ENCODE results near the gene DOCK1.

The DOCK1 gene

DNA sequence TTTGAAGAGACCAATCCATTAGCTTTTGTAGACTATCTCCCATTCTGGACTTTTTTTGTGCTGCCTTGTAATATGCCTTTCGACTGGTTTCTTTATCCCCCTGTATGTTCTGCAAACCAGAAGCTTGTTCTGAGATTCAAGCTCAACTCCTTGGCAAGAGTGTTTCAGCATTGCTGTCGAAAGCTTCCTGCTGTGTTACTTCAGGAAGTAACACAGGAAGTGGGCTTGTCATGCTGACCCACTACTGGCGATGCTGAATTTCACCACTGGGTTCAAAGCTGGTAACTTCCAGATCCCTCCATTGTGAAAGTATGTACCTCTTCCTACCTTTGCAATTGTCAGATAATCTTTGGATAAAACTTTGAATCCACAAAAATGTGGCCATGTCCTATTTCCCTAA, 349.0 kb downstream of the DOCK1 start:
- H3K27me3 ChIP-seq (replicated peaks; ENCODE audit: control insufficient read depth, insufficient read depth, low read length, poor library complexity, severe bottlenecking), result no peaks in the 10 kb centered on the region
- H3K4me3 ChIP-seq (ENCODE audit: insufficient read depth, low read depth, low read length, poor library complexity, severe bottlenecking), result no peak overlapping the region
- DNase-seq, result no peak
- no peaks in the 10 kb centered on the region for H3K4me1 ChIP-seq (ENCODE audit: control insufficient read depth, insufficient read depth, low read length, poor library complexity, severe bottlenecking)
- no peaks in the 10 kb centered on the region for H3K36me3 ChIP-seq (ENCODE audit: control insufficient read depth, insufficient read depth, low read length)
- H3K27ac ChIP-seq (ENCODE audit: insufficient read depth, low read length, poor library complexity, severe bottlenecking), result no peak overlapping the region
- H3K9me3 ChIP-seq (ENCODE audit: control insufficient read depth, low read length), result no peaks in the 10 kb centered on the region

DNA sequence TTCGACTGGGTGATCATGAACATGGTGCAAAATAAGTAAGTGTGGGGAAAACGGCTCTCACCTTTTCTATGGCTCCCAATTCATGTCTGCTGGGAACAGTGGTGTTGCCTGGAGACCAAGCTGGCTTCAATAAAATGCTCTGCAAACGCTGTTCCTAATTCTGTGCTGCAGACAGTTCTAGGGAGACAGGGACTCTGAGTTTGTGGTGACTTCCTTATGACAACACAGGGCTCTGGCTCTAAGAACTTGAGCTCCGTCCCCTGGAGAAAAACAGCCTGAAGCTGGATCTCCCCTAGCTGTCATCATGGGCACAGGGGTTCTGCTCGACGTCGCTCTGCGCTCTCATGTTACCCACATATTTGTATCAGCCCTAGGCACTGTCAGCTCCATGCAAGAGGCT, 352.2 kb downstream of the DOCK1 start:
- H3K9me3 ChIP-seq (ENCODE audit: control insufficient read depth, low read length), result no peaks in the 10 kb centered on the region

DNA sequence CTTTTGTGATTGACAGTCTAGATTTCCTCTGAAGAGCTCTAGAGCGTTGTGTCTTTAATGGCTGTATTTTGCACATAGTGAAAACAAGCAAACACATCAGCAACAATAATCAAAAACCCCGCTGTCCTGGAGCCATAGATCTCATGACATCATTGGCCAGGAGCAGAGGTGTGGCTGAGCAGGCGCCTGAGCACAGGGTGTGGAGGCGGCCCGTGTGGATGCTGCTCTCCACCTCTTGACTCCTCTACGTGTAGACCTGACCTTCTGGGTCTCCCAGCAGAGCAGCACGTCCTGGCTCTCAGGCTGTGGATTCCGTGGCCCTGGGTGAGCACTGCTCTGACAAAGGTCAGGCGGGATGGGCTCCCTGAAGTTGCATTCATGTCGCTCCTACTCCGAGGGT, 354.1 kb downstream of the DOCK1 start:
- Histone ChIP-seq H3K27ac (ENCODE audit: insufficient read depth, low read length, poor library complexity, severe bottlenecking) (no peak overlapping the region), H3K4me3 (ENCODE audit: insufficient read depth, low read depth, low read length, poor library complexity, severe bottlenecking) (no peak overlapping the region), H3K9me3 (ENCODE audit: control insufficient read depth, low read length) (no peaks in the 10 kb centered on the region), H3K4me1 (ENCODE audit: control insufficient read depth, insufficient read depth, low read length, poor library complexity, severe bottlenecking) (no peaks in the 10 kb centered on the region), H3K27me3 (replicated peaks; ENCODE audit: control insufficient read depth, insufficient read depth, low read length, poor library complexity, severe bottlenecking) (no peaks in the 10 kb centered on the region), H3K36me3 (ENCODE audit: control insufficient read depth, insufficient read depth, low read length) (no peaks in the 10 kb centered on the region)
- no peak for DNase-seq

More for the DNA sequence above, 352.2 kb downstream of the DOCK1 start:
- DNase-seq, result no peak
- Histone ChIP-seq H3K4me3 (ENCODE audit: insufficient read depth, low read depth, low read length, poor library complexity, severe bottlenecking) (no peak overlapping the region), H3K27me3 (replicated peaks; ENCODE audit: control insufficient read depth, insufficient read depth, low read length, poor library complexity, severe bottlenecking) (no peaks in the 10 kb centered on the region), H3K27ac (ENCODE audit: insufficient read depth, low read length, poor library complexity, severe bottlenecking) (no peak overlapping the region), H3K4me1 (ENCODE audit: control insufficient read depth, insufficient read depth, low read length, poor library complexity, severe bottlenecking) (no peaks in the 10 kb centered on the region), H3K36me3 (ENCODE audit: control insufficient read depth, insufficient read depth, low read length) (no peaks in the 10 kb centered on the region)

DNA sequence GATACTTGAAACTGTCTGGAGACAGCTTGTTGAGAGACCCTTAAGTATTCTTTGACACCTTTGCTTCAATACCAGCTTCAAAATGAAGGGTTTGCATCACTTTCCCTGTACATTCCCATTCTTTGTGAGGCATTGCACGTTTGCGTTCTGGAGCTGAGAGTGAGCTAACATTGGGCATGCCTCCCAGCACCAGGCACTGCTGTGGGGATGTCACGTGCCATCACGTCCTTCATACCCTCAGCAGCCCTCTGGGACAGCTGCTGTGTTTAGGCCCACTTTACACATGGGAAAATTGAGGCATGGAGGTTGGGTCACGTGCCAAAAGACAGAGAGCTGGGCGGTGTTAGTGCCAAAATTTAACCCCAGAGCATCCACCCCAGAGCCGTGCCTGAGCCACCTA, 357.4 kb downstream of the DOCK1 start:
- Histone ChIP-seq H3K27ac (ENCODE audit: insufficient read depth, low read length, poor library complexity, severe bottlenecking) (no peak overlapping the region), H3K9me3 (ENCODE audit: control insufficient read depth, low read length) (no peaks in the 10 kb centered on the region), H3K4me1 (ENCODE audit: control insufficient read depth, insufficient read depth, low read length, poor library complexity, severe bottlenecking) (no peaks in the 10 kb centered on the region), H3K4me3 (ENCODE audit: insufficient read depth, low read depth, low read length, poor library complexity, severe bottlenecking) (no peak overlapping the region), H3K27me3 (replicated peaks; ENCODE audit: control insufficient read depth, insufficient read depth, low read length, poor library complexity, severe bottlenecking) (no peaks in the 10 kb centered on the region), H3K36me3 (ENCODE audit: control insufficient read depth, insufficient read depth, low read length) (no peaks in the 10 kb centered on the region)
- DNase-seq, result no peak

DNA sequence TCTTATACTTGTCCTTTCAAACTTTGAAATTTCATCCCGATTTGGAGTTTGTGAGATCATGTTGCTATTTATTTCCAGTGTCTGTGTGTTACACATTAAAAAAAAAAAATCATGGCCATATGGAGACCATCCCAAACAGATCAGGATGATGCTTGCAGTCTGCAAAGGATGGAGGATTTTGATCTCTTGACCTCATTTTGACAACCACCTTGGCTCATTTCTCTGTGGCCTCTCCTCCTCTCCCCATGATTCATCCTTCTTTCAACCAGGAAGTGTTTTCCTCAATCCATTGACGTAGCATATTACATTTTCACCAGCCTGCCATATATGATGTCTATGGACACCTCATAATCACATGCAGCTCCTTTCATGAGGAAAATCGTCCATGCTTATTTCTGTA, 360.1 kb downstream of the DOCK1 start:
- H3K36me3 ChIP-seq (ENCODE audit: control insufficient read depth, insufficient read depth, low read length), result no peaks in the 10 kb centered on the region
- no peaks in the 10 kb centered on the region for H3K27me3 ChIP-seq (replicated peaks; ENCODE audit: control insufficient read depth, insufficient read depth, low read length, poor library complexity, severe bottlenecking)
- H3K9me3 ChIP-seq (ENCODE audit: control insufficient read depth, low read length), result no peaks in the 10 kb centered on the region
- H3K4me1 ChIP-seq (ENCODE audit: control insufficient read depth, insufficient read depth, low read length, poor library complexity, severe bottlenecking), result no peaks in the 10 kb centered on the region
- no peak for DNase-seq
- H3K4me3 ChIP-seq (ENCODE audit: insufficient read depth, low read depth, low read length, poor library complexity, severe bottlenecking), result no peak overlapping the region
- no peak overlapping the region for H3K27ac ChIP-seq (ENCODE audit: insufficient read depth, low read length, poor library complexity, severe bottlenecking)

DNA sequence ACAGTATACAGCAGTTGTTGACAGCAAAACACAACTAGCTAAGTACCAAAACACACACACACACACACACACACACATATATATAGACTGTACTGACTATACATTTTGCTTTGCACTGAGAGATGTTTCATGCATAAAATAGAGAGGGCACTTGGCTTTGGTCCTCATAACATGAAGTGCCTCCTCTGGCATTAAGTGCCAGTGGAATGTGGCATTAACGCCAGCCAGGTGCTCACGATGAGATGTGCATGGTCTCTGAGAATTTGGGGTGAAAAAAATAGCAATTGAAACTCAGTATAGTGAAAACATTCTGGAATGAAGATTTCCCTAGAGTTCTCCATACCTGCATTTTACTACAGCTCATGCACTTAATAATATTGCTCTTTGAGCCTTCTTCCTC, 361.2 kb downstream of the DOCK1 start:
- no peaks in the 10 kb centered on the region for H3K9me3 ChIP-seq (ENCODE audit: control insufficient read depth, low read length)
- H3K36me3 ChIP-seq (ENCODE audit: control insufficient read depth, insufficient read depth, low read length), result no peaks in the 10 kb centered on the region
- H3K4me1 ChIP-seq (ENCODE audit: control insufficient read depth, insufficient read depth, low read length, poor library complexity, severe bottlenecking), result no peaks in the 10 kb centered on the region
- H3K4me3 ChIP-seq (ENCODE audit: insufficient read depth, low read depth, low read length, poor library complexity, severe bottlenecking), result no peak overlapping the region
- no peak for DNase-seq
- H3K27me3 ChIP-seq (replicated peaks; ENCODE audit: control insufficient read depth, insufficient read depth, low read length, poor library complexity, severe bottlenecking), result no peaks in the 10 kb centered on the region
- H3K27ac ChIP-seq (ENCODE audit: insufficient read depth, low read length, poor library complexity, severe bottlenecking), result no peak overlapping the region

DNA sequence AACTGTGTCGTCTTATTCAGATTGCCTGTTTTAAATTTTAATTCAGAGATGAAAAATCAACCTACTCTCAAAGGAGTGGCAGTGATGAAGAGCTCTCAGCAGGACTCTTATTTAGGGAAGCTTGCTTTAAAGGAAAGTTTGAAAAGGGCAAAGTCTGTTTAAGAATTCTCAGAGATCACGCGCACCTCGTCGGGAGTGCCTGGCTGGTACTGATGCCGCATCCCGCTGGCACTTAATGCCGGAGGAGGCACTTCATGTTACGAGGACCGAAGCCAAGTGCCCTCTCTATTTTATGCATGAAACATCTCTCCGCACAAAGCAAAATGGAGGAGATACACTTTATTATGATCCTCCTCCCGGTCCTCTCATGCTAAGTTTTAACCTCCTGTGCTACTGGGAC, 362.2 kb downstream of the DOCK1 start:
- Histone ChIP-seq H3K27ac (ENCODE audit: insufficient read depth, low read length, poor library complexity, severe bottlenecking) (no peak overlapping the region), H3K4me3 (ENCODE audit: insufficient read depth, low read depth, low read length, poor library complexity, severe bottlenecking) (no peak overlapping the region), H3K36me3 (ENCODE audit: control insufficient read depth, insufficient read depth, low read length) (no peaks in the 10 kb centered on the region), H3K27me3 (replicated peaks; ENCODE audit: control insufficient read depth, insufficient read depth, low read length, poor library complexity, severe bottlenecking) (no peaks in the 10 kb centered on the region), H3K4me1 (ENCODE audit: control insufficient read depth, insufficient read depth, low read length, poor library complexity, severe bottlenecking) (no peaks in the 10 kb centered on the region), H3K9me3 (ENCODE audit: control insufficient read depth, low read length) (no peaks in the 10 kb centered on the region)
- DNase-seq, result no peak

DNA sequence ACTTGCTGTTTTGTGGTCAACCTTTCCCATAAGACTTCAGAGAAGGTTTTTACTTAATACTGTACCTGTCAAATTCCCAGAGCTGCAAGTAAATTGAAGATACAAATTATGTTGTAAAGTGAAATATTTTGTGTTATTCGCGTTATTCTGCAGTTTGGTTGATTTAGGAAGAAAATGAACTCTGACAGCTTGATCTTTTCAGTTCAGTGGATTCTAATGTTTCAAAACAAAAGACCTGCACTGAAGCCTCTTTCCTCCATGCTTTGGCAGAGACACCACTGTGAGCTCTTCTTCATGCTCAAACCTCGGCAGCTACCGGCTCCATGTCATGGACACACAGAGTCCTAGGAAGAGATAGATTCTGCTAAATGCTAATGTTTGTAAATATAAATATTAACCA, 366.8 kb downstream of the DOCK1 start:
- no peak overlapping the region for H3K4me3 ChIP-seq (ENCODE audit: insufficient read depth, low read depth, low read length, poor library complexity, severe bottlenecking)
- no peaks in the 10 kb centered on the region for H3K27me3 ChIP-seq (replicated peaks; ENCODE audit: control insufficient read depth, insufficient read depth, low read length, poor library complexity, severe bottlenecking)
- H3K9me3 ChIP-seq (ENCODE audit: control insufficient read depth, low read length), result no peaks in the 10 kb centered on the region
- H3K36me3 ChIP-seq (ENCODE audit: control insufficient read depth, insufficient read depth, low read length), result no peaks in the 10 kb centered on the region
- H3K4me1 ChIP-seq (ENCODE audit: control insufficient read depth, insufficient read depth, low read length, poor library complexity, severe bottlenecking), result no peaks in the 10 kb centered on the region
- H3K27ac ChIP-seq (ENCODE audit: insufficient read depth, low read length, poor library complexity, severe bottlenecking), result no peak overlapping the region
- no peak for DNase-seq

DNA sequence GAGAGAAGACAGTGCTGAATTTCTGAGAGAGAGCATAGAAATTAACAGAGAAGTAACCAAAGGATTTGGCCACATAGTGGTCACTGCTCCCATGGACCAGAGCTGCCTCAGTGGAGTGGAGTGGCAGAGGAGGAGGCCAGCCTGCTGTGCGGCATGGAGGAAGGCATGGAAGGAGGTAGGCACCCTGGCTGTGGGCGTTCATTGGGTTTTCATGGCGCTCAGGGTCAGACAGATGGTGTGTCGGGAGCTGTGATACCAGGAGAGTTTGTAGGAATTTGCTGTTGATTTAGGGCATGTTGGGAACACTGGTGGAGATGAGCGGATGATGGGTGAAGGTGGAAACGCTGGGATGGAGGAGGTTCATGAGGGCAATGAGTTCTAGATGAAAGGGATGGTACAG, 370.0 kb downstream of the DOCK1 start:
- Histone ChIP-seq H3K27ac (ENCODE audit: insufficient read depth, low read length, poor library complexity, severe bottlenecking) (no peak overlapping the region), H3K9me3 (ENCODE audit: control insufficient read depth, low read length) (no peaks in the 10 kb centered on the region), H3K36me3 (ENCODE audit: control insufficient read depth, insufficient read depth, low read length) (no peaks in the 10 kb centered on the region), H3K4me1 (ENCODE audit: control insufficient read depth, insufficient read depth, low read length, poor library complexity, severe bottlenecking) (no peaks in the 10 kb centered on the region), H3K27me3 (replicated peaks; ENCODE audit: control insufficient read depth, insufficient read depth, low read length, poor library complexity, severe bottlenecking) (no peaks in the 10 kb centered on the region), H3K4me3 (ENCODE audit: insufficient read depth, low read depth, low read length, poor library complexity, severe bottlenecking) (no peak overlapping the region)
- DNase-seq, result no peak

DNA sequence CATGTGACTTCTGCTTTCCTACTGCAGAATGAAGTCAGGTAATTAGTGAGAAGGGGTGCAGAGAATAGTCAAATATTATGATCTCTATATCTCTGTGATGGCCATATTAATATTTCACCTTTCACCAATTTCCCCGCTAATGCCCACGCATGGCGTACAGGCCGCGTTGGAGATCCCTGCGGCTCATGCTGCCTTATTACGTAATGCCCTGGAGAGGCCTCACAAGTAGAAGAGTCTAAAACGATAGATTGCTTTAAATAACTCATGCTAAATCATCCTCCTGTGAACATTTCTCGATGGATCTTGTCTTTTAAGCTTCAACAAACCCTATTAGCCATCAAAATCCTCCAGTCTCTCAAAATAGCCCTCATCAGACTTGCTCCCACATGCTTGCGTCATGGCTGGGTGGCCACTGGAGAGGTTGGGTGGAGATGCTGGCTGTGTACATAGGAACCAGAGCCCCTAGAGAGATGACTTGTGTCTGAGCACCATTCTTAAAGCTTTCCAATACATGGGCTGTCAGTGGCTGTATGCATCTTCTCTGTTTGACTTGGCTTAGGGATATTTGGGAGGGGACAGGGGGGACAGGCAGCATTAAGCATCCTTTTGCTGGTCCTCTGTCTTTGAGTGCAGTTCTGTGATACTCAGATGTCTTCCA, 370.7 kb downstream of the DOCK1 start:
- Histone ChIP-seq H3K27me3 (replicated peaks; ENCODE audit: control insufficient read depth, insufficient read depth, low read length, poor library complexity, severe bottlenecking) (no peaks in the 10 kb centered on the region), H3K9me3 (ENCODE audit: control insufficient read depth, low read length) (no peaks in the 10 kb centered on the region), H3K36me3 (ENCODE audit: control insufficient read depth, insufficient read depth, low read length) (no peaks in the 10 kb centered on the region), H3K4me1 (ENCODE audit: control insufficient read depth, insufficient read depth, low read length, poor library complexity, severe bottlenecking) (no peaks in the 10 kb centered on the region), H3K27ac (ENCODE audit: insufficient read depth, low read length, poor library complexity, severe bottlenecking) (no peak overlapping the region), H3K4me3 (ENCODE audit: insufficient read depth, low read depth, low read length, poor library complexity, severe bottlenecking) (no peak overlapping the region)
- no peak for DNase-seq

Measured in effector memory CD4-positive, alpha-beta T cell (primary cell).